HG03565 (cell line): ENCODE data around the gene CYP2A7.
"Not testable (repeated sequence)": the region's sequence is repeated elsewhere in the genome, so short reads cannot be mapped to it uniquely, and the experiment has no call there.

ENCODE experiments used
- ATAC-seq: cut with Tn5 transposase; IDR thresholded peaks from one replicate; pipeline ENCODE4 v1.9.1; 2021; ENCODE audit warnings: mild to moderate bottlenecking, moderate library complexity; ENCODE audit not compliant: unreplicated experiment

CYP2A7 gene

DNA sequence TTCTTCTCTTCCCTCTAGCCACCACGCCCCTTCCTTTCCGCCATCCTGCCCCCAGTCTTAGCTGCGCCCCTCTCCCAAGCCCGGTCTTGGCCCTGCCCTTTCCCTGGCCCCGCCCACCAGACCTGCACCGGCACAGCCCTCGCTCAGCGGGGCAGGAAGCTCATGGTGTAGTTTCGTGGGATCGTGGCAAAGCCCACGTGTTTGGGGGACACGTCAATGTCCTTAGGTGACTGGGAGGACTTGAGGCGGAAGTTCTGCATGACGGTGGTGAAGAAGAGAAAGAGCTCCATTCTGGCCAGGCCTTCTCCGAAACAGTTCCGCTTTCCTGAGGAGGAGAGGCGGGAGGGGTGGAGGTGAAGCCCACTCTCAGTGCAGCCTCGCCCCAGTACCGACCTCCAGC lies 38.4 kb downstream of the CYP2A7 start:
- peak; percentile 51 for ATAC-seq

DNA sequence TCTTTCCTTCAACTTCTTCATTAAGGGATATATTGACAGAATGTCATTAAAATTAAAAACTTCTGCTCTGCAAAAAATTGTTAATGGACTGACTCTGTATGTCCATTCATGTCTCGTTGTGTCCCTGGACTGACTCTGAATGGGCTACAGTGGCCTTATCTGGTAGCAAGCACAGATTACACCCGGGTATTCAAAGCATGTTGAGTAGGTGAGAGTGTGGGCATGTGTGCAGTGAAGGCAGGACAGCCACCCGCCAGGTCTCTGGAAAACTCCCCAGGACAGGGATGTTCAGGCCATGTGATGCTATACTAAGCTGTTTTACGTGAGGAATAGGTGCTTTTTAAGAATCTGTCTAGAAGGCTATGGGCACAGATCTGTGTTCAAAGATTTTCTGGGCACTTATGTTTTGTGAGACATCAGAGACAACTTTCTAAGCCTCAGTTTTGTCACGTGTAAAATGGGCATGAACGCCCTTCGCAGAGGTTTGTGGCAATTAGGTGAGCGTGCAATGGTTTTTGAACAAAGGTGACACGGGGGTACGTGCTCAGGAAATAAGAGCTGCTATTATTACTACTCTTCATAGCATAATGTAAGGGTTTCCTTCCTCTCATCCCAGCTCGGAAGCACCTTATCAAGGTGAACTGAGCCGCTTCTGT lies 38.9 kb downstream of the CYP2A7 start:
- not testable (repeated sequence) for ATAC-seq

DNA sequence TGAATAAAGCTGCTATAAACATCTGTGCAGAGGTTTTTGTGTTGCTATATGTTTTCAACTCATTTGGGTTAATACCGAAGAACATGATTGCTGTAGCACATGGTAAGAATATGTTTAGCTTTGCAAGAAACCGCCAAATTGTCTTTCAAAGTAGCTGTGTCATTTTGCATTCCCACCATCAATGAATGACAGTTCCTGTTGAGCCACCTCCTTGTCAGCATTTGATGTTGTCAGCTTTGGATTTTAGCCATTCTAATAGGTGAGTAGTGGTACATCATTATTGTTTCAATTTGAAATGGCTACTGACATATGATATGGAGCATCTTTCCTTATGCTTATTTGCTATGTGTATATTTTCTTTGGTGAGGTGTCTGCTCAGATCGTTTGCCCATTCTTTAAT lies 40.0 kb downstream of the CYP2A7 start:
- not testable (repeated sequence) for ATAC-seq

DNA sequence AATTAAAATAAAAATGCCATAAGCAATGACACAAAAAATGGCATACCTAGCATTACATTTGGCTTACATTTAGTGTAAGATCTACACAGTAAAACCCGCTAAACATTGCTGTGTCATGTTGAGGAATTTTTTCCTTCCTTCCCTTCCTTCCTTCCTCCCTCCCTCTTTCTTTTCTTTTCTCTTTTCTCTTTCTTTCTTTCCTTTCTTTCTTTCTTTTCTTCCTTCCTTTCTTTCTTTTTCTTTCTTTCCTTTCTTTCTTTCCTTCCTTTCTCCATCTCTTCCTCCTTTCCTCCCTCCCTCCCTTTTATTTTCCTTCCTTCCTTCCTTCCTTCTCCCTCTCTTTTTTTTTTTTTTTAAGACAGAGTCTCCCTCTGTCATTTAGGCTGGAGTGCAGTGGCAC lies 43.6 kb downstream of the CYP2A7 start:
- not testable (repeated sequence) for ATAC-seq

DNA sequence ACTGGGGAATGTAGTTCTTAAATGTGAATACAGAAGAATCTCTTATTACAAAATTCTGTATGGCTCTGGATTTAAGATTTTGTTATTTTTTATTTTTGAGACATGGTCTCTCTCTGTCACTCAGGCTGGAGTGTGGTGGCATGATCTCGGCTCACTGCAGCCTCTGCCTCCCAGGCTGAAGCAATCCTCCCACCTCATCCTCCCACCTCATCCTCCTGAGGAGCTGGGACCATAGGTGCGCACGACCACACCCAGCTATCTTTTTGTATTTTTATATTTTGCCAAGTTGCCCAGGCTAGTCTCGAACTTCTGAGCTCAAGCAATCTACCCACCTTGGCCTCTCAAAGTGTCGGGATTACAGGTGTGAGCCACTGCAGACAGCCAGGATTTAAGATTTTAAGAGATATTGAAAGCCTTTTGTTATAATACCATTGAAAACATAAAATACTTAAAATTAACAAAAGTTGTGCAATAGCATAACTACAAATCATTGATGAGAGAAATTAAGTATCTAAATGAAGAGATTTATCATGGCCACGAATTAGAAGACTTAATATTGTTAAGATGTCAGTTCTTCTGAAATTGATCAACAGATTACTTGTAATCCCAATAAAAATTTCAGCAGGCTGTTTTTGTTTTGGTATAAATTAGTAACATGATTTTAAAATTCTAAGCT lies 45.1 kb downstream of the CYP2A7 start:
- no peak for ATAC-seq

DNA sequence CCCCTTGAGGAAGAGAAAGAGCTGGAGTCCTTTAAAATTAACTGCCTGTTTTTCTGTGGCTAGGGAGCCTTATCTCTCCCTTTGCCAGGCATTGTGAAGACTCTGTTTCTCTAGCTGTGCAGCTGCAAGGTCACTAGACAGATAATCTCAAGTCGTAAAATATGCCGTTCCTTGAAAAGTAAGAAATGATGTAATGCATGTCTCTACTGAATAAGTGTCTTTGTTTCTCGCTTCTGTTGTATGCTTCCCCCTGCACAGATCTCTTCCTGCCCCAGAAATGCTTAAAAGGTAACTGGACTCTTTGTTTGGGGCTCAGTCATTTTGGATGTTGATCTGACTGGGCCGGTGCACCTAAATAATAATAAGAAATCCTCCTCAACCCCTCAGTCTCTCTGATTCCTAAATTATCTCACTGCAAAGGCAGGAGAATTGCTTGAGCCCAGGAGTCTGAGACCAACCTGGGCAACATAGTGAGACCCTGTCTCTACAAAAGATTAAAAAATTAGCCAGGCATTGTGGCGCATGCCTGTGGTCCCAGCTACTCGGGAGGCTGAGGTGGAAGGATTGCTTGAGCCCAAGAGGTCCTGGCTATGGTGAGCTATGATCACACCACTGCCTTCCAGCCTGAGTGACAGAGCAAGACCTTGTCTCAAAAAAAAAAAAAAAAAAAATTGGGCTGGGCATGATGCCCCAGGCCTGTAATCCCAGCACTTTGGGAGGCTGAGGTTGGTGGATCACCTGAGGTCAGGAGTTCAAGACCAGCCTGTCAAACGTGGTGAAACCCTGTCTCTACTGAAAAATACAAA lies 48.1 kb downstream of the CYP2A7 start:
- ATAC-seq: not testable (repeated sequence)

DNA sequence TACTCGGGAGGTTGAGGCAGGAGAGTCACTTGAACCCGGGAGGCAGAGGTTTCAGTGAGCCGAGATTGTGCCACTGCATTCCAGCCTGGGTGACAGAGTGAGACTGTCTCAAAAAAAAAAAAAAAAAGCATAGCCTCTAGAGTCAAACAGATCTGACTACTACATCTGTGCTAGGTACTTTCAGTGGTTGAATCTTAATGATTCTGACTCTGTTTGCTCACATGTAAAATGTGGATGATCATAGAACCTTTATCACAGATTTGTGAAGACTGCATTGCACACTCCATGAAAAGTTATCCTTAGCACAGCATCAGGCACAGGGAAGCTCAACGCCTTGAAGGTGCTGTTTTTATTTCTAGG lies 49.6 kb downstream of the CYP2A7 start:
- not testable (repeated sequence) for ATAC-seq

DNA sequence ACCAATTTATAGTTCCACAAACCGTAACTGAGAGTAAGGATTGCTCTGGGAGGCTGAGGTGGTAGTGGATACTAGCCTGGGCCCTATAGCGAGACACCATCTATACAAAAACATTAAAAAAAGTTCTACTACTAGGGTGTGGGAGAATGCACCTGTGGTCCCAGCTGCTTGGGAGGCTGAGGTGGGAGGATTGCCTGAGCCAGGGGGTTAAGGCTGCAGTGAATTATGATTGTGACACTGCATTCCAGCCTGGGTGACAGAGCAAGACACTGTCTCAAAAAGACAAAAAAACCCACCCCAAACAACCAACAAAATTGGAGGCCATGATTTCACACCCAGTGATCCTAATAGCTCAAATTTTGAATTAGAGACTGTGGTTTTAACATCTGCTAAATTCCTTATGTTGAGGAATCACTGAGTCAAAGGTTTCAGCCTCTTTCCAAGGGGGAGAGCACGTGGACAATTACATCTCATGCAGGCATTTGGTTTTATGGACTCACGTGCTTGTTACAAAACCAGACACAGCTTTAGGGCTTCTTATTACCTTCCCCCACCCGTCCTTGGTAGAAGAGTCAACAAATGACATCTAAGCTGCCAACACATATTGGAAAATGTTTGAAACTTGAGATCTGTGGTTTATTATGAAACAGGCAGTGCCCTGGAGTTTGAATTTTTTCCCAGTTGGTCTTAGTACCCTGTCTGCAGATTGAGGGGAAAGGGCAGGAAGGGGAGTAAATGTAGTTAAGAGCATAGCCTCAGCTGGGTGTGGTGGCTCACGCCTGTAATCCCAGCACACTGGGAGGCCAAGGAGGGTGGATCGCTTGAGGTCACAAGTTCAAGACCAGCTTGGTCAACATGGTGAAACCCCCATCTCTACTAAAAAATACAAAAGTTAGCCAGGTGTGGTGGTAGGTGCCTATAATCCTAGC lies 50.3 kb downstream of the CYP2A7 start:
- ATAC-seq: no peak

DNA sequence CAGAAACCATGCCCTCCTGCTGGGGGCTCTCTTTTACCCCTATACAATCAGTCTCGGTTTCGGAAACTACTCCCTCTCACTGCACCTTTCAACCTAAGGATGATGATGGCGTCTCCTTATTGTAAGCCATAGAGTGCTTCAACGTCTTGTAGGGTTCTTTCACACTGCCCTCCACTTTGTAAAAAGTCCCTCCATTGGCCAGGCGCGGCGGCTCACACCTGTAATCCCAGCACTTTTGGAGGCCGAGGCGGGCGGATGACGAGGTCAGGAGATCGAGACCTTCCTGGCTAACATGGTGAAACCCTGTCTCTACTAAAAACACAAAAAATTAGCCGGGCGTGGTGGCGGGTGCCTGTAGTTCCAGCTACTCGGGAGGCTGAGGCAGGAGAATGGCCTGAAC lies 51.3 kb downstream of the CYP2A7 start:
- not testable (repeated sequence) for ATAC-seq

DNA sequence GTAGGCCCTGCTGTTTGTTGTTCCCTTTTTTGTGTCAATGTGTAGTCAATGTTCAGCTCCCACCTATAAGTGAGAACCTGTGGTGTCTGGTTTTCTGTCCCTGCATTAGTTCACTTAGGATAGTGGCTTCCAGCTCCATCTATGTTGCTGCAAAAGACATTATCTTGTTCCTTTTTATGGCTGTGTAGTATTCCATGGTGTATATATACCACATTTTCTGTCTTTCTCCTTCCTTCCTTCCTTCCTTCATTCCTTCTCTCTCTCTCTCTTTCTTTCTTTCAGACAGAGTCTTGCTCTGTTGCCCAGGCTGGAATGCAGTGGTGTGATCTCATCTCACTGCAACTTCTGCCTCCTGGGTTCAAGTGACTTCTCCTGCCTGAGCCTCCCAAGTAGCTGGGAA lies 52.8 kb downstream of the CYP2A7 start:
- no peak for ATAC-seq

DNA sequence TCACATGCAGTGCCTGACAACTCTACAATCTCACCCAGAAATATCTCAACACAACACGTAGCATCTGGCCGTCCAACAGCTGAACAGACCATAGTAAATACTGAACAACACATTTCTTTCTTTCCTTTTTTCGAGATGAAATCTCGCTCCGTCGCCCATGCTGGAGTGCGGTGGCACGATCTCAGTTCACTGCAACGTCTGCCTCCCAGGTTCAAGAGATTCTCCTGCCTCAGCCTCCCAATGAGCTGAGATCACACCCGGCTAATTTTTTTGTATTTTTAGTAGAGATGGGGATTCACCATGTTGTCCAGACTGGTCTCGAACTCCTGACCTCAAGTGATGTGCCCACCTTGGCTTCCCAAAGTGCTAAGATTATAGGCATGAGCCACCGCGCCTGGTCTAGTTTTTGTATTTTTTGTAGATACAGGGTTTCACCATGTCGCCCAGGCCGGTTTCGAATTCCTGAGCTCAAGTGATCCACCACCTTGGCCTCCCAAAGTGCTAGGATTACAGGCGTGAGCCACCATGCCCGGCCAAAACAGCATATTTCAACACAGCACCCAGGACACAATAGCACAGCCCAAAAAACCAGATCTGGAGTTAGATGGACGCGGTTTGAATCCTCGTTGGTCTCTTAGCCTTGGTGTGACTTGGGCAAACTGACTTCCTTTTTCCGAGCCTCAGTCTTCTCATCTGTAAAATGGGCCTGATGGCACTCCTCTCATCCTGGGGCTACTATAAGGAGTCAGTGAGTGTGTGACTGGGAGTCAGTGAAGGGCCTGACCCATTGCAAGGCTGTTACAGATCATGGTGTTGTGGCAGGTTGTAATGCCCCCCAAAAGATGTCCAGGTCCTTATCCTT lies 54.4 kb downstream of the CYP2A7 start:
- no peak for ATAC-seq

DNA sequence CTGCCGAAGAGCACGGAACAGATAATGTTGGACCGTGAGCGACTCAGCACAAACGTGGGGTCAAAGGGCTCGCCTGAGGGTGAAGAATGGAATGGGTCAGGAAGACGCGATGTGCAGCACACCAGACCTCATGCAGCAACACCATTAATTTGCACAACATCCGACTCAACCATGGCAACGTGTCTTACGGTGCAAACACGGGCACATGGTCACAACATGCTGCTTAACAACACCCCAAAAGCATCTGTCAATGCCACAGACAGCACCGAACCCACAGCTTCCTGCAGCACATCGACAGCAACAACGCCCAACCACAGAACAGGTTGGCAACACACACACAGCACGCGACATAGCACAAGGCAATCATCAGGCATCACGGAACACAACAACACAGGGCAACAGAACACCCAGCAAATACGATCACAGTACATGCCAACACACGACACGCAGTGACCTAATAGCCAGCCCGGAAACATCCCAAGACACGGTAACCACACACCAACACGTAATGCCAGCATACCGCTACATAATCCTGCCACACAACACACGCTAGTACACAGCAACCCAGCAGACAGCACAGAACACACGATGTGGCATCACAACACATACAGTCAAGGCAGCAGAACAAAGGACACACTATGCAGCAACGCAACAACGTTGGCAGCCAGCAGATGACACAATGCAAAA lies 55.2 kb downstream of the CYP2A7 start:
- not testable (repeated sequence) for ATAC-seq

DNA sequence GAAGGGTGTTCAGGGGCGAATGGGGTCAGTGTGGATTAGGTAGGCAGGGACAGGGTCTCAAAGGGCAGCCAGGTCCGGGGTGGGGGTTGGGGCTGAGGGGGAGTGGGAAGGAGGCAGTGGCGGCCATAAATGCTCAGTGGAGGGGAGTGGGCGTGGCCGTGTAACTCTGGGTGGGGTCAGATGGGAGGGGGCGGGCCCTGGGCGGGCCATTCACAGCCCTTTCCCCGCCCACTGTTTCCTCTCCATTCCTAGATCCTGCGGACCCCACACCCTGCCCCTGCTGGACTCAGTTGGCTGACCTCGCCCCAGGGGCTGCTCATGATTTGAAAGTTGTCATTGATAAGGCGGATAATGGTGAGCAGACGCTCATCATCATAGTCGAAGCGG lies 55.7 kb downstream of the CYP2A7 start:
- not testable (repeated sequence) for ATAC-seq

DNA sequence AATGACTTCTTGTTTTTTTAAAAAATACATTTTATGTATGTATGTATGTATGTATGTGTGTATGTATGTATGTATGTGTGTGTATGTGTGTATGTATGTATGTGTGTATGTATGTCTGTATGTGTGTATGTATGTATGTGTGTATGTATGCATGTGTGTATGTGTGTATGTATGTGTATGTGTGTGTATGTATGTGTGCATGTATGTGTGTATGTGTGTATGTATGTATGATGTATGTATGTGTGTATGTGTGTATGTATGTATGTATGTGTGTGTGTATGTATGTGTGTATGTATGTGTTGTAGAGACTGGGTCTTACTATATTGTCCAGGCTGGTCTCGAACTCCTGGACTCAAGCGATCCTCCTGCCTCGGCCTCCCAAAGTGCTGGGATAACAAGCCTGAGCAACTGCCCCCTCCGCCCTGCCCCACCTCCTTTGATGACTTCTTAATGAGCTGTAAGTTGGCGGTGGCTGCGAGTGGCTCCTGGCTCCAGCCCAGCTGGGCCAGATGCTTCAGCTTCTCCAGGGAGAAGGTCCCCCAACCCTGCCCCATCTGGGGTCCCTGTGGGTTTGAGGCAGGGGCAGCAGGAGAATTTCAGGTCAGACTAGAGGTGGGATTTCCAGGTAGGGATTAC lies 56.5 kb downstream of the CYP2A7 start:
- not testable (repeated sequence) for ATAC-seq
